Thyroid gland (tissue), 4 donors: ENCODE data around the gene EDC3. TPM values are rescaled to one million over a fixed set of nuclear protein-coding genes. Genes with fewer than 3 reads are reported as not detected.

ENCODE experiments used
- DNase-seq, 2 donors: peaks; one replicate each; pipeline ENCODE4 v3.0.0-alpha.2; 2019
- H3K27ac ChIP-seq, 3 donors: fragments of 200-600 bp; sonication (generic); 1 replicate in 2 of 3; 2 replicates in 1 of 3; pipeline ENCODE4 v1.5.1; 2016 to 2019; ENCODE audit warnings: mild to moderate bottlenecking in 1 of 3, moderate library complexity in 1 of 3
- H3K27me3 ChIP-seq: fragments of 200-600 bp; sonication (generic); one replicate; pipeline ENCODE4 v1.5.1; 2019
- H3K36me3 ChIP-seq, 2 donors: fragments of 200-600 bp; sonication (generic); one replicate each; pipeline ENCODE4 v1.5.1; 2016 to 2019
- H3K4me1 ChIP-seq, 2 donors: fragments of 200-600 bp; sonication (generic); one replicate each; pipeline ENCODE4 v1.5.1; 2017 to 2019
- H3K4me3 ChIP-seq, 3 donors: fragments of 200-600 bp; sonication (generic); replicated peaks in 1 of 3; 1 replicate in 2 of 3; 2 replicates in 1 of 3; pipeline ENCODE4 v1.5.1; 2016; ENCODE audit warnings: mild to moderate bottlenecking in 1 of 3
- H3K9me3 ChIP-seq: fragments of 200-600 bp; sonication (generic); one replicate; pipeline ENCODE4 v1.5.1; 2017
- CTCF ChIP-seq, 6 experiments: fragments of 200-600 bp in 3 of 6; fragments of 450-650 bp in 3 of 6; sonication (generic) in 3 of 6; IDR thresholded peaks; one replicate each; pipeline ENCODE4 v1.5.1; 2016 to 2019; ENCODE audit warnings: antibody characterized with exemption in 6 of 6, mild to moderate bottlenecking in 2 of 6, inconsistent platforms in 1 of 6, moderate library complexity in 1 of 6
- POLR2A ChIP-seq, 2 donors: fragments of 450-650 bp; IDR thresholded peaks; one replicate each; pipeline ENCODE4 v1.6.1; 2017; ENCODE audit warnings: antibody characterized with exemption in 2 of 2, mild to moderate bottlenecking in 2 of 2, moderate library complexity in 1 of 2
- WGBS, 2 donors: methylation state at CpG; one replicate each; pipeline ENCODE4 v1.1.5; 2017; 5-methylcytosine and 5-hydroxymethylcytosine counted together
- intact Hi-C: fragments of 100-400 bp; cut with DNase I; formaldehyde crosslinking; loops from one replicate; pipeline ENCODE4 v1.15.1; 2023
- total RNA-seq, 4 donors: library from RNA; depleted of rRNA; stranded (reverse); fragments of >200 nt; gene quantifications; one replicate each; pipeline ENCODE4 v1.2.3, GENCODE V29; 2016

The EDC3 gene
- total RNA-seq, 4 donors from 2014 or later, result 16.3 to 64.7 (median 25.7) TPM

DNA sequence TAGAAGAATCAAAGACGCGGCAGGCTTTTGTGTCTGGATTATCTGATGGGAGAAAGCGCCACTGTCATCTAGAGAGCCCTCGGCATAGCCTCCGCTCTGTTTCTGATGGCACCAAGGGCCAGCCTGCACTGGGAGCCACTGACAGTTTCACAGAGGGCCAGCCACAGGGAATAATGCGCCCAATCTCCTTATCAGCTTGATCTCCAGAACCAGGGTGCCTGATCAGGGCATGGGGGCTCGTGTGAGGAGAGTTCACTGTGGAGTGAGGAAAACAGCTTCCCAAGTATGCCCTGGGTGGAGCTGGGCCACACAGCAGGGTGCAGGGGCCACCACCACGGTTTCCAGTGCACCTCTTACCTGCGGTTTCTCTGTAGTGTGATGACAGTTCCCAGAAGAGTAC lies 110.0 kb downstream of the EDC3 start:
- H3K9me3 ChIP-seq, result no peaks in the 10 kb centered on the region
- TF ChIP-seq POLR2A (IDR thresholded peaks at IDR 0.05) (no peak), CTCF (IDR thresholded peaks at IDR 0.05) (no peak)
- H3K4me1 ChIP-seq, result peaks cover 0 to 7% of the 10 kb centered on the region in 2 donors
- H3K27me3 ChIP-seq, result no peaks in the 10 kb centered on the region
- no peak overlapping the region for H3K4me3 ChIP-seq
- peaks cover 0 to under 1% of the 10 kb centered on the region in 2 donors for H3K36me3 ChIP-seq
- H3K27ac ChIP-seq, result no peak overlapping the region
- DNase-seq, result no peak
- intact Hi-C loops, result no loop called here
- 87 to 93% methylated on average over 9 of the region's 9 CpGs for WGBS, 2 donors

GRCh38 chr15:74585191-74585590 lies 110.6 kb downstream of the EDC3 start:
- Histone ChIP-seq H3K4me3 (no peak overlapping the region), H3K27me3 (no peaks in the 10 kb centered on the region), H3K36me3 (no peaks in the 10 kb centered on the region), H3K27ac (no peak overlapping the region), H3K9me3 (no peaks in the 10 kb centered on the region), H3K4me1 (peaks cover 0 to 7% of the 10 kb centered on the region in 2 donors)
- WGBS, 2 donors, result 32 to 35% methylated on average over 3 of the region's 3 CpGs
- TF ChIP-seq POLR2A (IDR thresholded peaks at IDR 0.05), result no peak
- TF ChIP-seq CTCF (IDR thresholded peaks at IDR 0.05), result no peak
- intact Hi-C loops, result no loop called here
- DNase-seq, result peak; percentile 31 to 43

DNA sequence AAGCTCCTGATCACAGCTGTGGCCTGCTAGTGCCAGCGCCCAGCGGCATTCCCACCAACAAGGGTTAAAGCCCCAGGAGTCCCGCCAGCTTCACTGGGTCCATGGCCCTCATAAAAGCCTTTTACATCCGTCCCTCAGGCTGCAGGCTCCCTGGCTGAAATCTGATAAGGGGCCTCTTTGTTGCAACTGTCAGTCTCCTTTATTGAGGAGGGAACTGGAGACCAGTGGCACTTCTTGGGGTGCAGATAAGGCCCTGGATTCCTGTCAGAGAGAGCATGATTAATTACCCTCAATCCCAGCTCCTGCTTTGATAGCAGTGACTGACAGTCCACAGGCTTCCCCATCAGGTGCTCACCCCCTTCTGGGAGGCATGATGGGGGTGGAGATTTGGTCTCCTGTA lies 111.0 kb downstream of the EDC3 start:
- H3K4me3 ChIP-seq, result no peak overlapping the region
- no peak overlapping the region for H3K27ac ChIP-seq
- TF ChIP-seq POLR2A (IDR thresholded peaks at IDR 0.05) (no peak), CTCF (IDR thresholded peaks at IDR 0.05) (no peak)
- no peak for DNase-seq
- H3K9me3 ChIP-seq, result no peaks in the 10 kb centered on the region
- H3K36me3 ChIP-seq, result no peaks in the 10 kb centered on the region
- no peaks in the 10 kb centered on the region for H3K27me3 ChIP-seq
- intact Hi-C loops, result no loop called here
- WGBS, 2 donors, result 69 to 76% methylated on average over 3 to 4 of the region's 4 CpGs
- H3K4me1 ChIP-seq, result peaks cover 0 to 7% of the 10 kb centered on the region in 2 donors

GRCh38 chr15:74584204-74584603 lies 111.6 kb downstream of the EDC3 start:
- DNase-seq, result no peak
- WGBS, 2 donors, result 80 to 92% methylated on average over 2 of the region's 2 CpGs
- intact Hi-C loops, result no loop called here

More at GRCh38 chr15:74584204-74584603, 111.6 kb downstream of the EDC3 start:
- Histone ChIP-seq H3K36me3 (no peaks in the 10 kb centered on the region), H3K27me3 (no peaks in the 10 kb centered on the region), H3K4me1 (peaks cover 0 to 7% of the 10 kb centered on the region in 2 donors), H3K27ac (no peak overlapping the region), H3K4me3 (no peak overlapping the region), H3K9me3 (no peaks in the 10 kb centered on the region)
- TF ChIP-seq POLR2A (IDR thresholded peaks at IDR 0.05), result no peak
- no peak for TF ChIP-seq CTCF (IDR thresholded peaks at IDR 0.05)

Other genes starting within 250 kb of the EDC3 start
- gene UBL7, start 234.9 kb downstream of the EDC3 start, total RNA-seq, result 100 to 1,000 TPM in 1 of 4 donors, 10 to 100 TPM in 3; 60.3 to 103 (median 69.6) TPM
- 1 to 10 TPM; 5.9 to 7.7 (median 6.2) TPM for gene ARID3B, start 154.8 kb downstream of the EDC3 start, total RNA-seq
- 100 to 1,000 TPM in 3 of 4 donors, 10 to 100 TPM in 1; 91.9 to 156 (median 120) TPM for gene CLK3, start 80.2 kb downstream of the EDC3 start, total RNA-seq
- under 1 TPM in 2 of 4 donors, not detected in 2; 0.54 to 0.78 TPM for gene CYP1A1, start 29.5 kb upstream of the EDC3 start, total RNA-seq
- 1 to 10 TPM; 1.3 to 9.9 (median 2.9) TPM for gene CYP1A2, start 52.8 kb upstream of the EDC3 start, total RNA-seq
- 10 to 100 TPM; 18.2 to 24.3 (median 20.3) TPM for gene CSK, start 86.1 kb upstream of the EDC3 start, total RNA-seq
- 1 to 10 TPM in 1 of 4 donors, not detected in 3; 3.5 TPM for gene LMAN1L, start 116.8 kb upstream of the EDC3 start, total RNA-seq
- gene CPLX3, start 130.6 kb upstream of the EDC3 start, total RNA-seq, result not detected
- gene ULK3, start 147.1 kb upstream of the EDC3 start, total RNA-seq, result 10 to 100 TPM; 40.9 to 91.1 (median 74.7) TPM
- 100 to 1,000 TPM in 2 of 4 donors, 10 to 100 TPM in 2; 59.3 to 129 (median 104) TPM for gene SCAMP2, start 177.3 kb upstream of the EDC3 start, total RNA-seq
- 10 to 100 TPM; 72.2 to 91.1 (median 88.5) TPM for gene MPI, start 194.0 kb upstream of the EDC3 start, total RNA-seq
- 100 to 1,000 TPM in 1 of 4 donors, 10 to 100 TPM in 3; 72.1 to 136 (median 88.2) TPM for gene FAM219B, start 210.8 kb upstream of the EDC3 start, total RNA-seq
- 100 to 1,000 TPM; 103 to 235 (median 166) TPM for gene COX5A, start 242.0 kb upstream of the EDC3 start, total RNA-seq